ENCODE results near the gene PARP6. TPM values are rescaled to one million over a fixed set of nuclear protein-coding genes. Genes with fewer than 3 reads are reported as not detected.

PARP6 gene
- polyA plus RNA-seq, 3 donors = 12.9 to 165 (median 13.5) TPM

DNA sequence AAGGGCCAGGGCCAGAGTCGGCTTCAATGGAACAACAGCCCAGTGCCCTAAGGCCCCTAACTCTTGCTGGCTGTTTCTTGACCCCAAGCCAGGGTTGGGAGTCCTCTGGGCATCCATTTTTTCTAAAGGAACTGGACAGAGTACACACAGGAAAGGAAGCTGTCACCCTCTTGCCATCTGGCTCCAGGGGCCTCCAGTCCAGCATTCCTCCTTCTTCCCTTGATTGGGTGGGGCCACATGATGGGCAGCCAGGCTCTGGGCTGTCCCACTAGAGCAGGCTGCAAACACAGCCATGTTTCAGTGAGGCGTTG lies 73.2 kb downstream of the PARP6 start:
- Histone ChIP-seq H3K4me1 (ENCODE audit: control insufficient read depth in 1 of 2, insufficient read depth in 2 of 2, low read length in 2 of 2) (peaks cover 26 to 36% of the 10 kb centered on the region in 2 donors), H3K79me2 (ENCODE audit: insufficient read depth, low read length) (peaks cover 5% of the 10 kb centered on the region), H3K36me3 (replicated peaks in 1 of 2; ENCODE audit: control insufficient read depth in 1 of 2, insufficient read depth in 2 of 2, low read length in 2 of 2) (peaks cover 59 to 60% of the 10 kb centered on the region in 2 donors), H3K4me2 (replicated peaks; ENCODE audit: extremely low read depth, low read length, poor library complexity, severe bottlenecking) (no peak overlapping the region), H3K27ac (ENCODE audit: low read depth in 1 of 2, low read length in 2 of 2) (no peak overlapping the region), H3K4me3 (replicated peaks in 1 of 3; ENCODE audit: low read depth in 2 of 3, low read length in 3 of 3) (no peak overlapping the region), H3K9ac (ENCODE audit: insufficient read depth, low read length, poor library complexity, severe bottlenecking) (no peak overlapping the region), H4K20me1 (ENCODE audit: insufficient read depth, low read length) (peaks cover 64% of the 10 kb centered on the region), H3K27me3 (ENCODE audit: control insufficient read depth in 2 of 2, insufficient read depth in 2 of 2, low read length in 2 of 2) (peaks cover 3 to 24% of the 10 kb centered on the region in 2 donors), H2AFZ (ENCODE audit: insufficient read depth, low read depth, low read length, poor library complexity, severe bottlenecking) (no peak overlapping the region), H3K9me3 (replicated peaks in 1 of 2; ENCODE audit: control insufficient read depth in 1 of 2, insufficient read depth in 1 of 2, low read length in 2 of 2) (no peaks in the 10 kb centered on the region)
- no peak for DNase-seq
- peaks cover 66 to 70% of the 10 kb centered on the region in 2 donors for H3K36me3 Mint-ChIP-seq
- peaks cover 0 to 11% (median 3%) of the 10 kb centered on the region in 7 donors for H3K9me3 Mint-ChIP-seq
- H3K27me3 Mint-ChIP-seq (ENCODE audit: low read depth in 3 of 3) = peaks cover 24 to 32% (median 26%) of the 10 kb centered on the region in 3 donors
- no peak overlapping the region for H3K27ac Mint-ChIP-seq
- TF ChIP-seq, protein P1, sequence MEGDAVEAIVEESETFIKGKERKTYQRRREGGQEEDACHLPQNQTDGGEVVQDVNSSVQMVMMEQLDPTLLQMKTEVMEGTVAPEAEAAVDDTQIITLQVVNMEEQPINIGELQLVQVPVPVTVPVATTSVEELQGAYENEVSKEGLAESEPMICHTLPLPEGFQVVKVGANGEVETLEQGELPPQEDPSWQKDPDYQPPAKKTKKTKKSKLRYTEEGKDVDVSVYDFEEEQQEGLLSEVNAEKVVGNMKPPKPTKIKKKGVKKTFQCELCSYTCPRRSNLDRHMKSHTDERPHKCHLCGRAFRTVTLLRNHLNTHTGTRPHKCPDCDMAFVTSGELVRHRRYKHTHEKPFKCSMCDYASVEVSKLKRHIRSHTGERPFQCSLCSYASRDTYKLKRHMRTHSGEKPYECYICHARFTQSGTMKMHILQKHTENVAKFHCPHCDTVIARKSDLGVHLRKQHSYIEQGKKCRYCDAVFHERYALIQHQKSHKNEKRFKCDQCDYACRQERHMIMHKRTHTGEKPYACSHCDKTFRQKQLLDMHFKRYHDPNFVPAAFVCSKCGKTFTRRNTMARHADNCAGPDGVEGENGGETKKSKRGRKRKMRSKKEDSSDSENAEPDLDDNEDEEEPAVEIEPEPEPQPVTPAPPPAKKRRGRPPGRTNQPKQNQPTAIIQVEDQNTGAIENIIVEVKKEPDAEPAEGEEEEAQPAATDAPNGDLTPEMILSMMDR (IDR thresholded peaks at IDR 0.05) = no peak
- 100% methylated on average over 2 of the region's 2 CpGs for WGBS (ENCODE audit: insufficient coverage)
- H3K4me3 Mint-ChIP-seq = no peak overlapping the region
- H3K4me1 Mint-ChIP-seq = peaks cover 35% of the 10 kb centered on the region
- intact Hi-C loops (cut with micrococcal nuclease) = loop anchor here (2.0 to 10.0 kb wide), 7 partner anchors 33 to 476 kb away; partner anchors contain the start of genes PARP6 (in 2 of the 2), ARIH1 (in 1 of the 2), MYO9A (in 1 of the 2) and PKM (in 1 of the 2)

DNA sequence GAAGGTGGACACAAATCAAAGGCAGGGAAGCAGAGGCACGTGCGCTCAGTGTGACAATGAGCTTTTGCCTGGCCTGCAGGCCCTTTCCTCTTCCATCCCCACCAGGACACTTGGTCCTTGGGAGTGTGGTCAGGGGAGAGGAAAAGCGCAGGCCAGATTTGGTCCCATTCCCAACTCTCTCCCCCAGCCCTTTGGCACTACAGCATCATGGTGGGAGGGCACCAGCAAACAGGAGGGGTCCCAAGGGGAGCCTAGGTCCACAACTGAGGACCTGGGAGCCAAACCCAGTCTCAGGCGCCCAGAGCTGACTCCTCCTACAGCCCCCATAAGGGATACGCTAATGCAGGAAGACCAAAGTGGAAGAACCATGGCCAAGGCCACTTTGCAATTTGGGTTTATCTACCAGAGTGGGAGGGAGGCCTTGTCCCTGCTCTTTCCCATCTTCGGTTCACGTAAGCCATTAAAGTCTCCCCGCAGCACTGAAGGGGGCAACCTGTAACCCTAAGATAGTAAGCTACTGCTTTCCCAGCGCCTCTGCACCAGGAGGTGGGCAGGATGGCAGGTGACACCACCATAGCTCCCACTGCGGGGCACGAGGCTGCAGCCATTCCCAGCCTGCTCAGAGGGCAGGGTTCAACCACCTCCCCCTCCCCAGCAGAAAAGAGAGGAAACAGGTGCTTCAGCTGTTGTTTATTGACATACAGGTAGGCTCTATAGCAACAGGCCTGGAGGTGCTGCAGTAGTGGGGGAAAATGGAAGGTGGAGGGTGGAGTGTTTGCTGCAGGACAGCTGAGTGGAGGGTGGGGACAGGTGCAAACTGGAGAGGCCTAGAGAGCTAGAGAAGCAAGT lies 73.8 kb downstream of the PARP6 start:
- H3K9me3 Mint-ChIP-seq = peaks cover 0 to 11% (median 3%) of the 10 kb centered on the region in 7 donors
- peak overlapping the region in 1 of 2 donors; percentile 87 for H3K4me3 Mint-ChIP-seq
- H3K4me1 ChIP-seq (ENCODE audit: control insufficient read depth in 1 of 2, insufficient read depth in 2 of 2, low read length in 2 of 2) = peaks cover 26 to 36% of the 10 kb centered on the region in 2 donors

More for the DNA sequence above, 73.8 kb downstream of the PARP6 start:
- no peak overlapping the region for H3K4me3 ChIP-seq (replicated peaks in 1 of 3; ENCODE audit: low read depth in 2 of 3, low read length in 3 of 3)
- no peaks in the 10 kb centered on the region for H3K9me3 ChIP-seq (replicated peaks in 1 of 2; ENCODE audit: control insufficient read depth in 1 of 2, insufficient read depth in 1 of 2, low read length in 2 of 2)
- H3K27me3 ChIP-seq (ENCODE audit: control insufficient read depth in 2 of 2, insufficient read depth in 2 of 2, low read length in 2 of 2) = peaks cover 3 to 24% of the 10 kb centered on the region in 2 donors
- peaks cover 58% of the 10 kb centered on the region for H4K20me1 ChIP-seq (ENCODE audit: insufficient read depth, low read length)
- peaks cover 24 to 32% (median 26%) of the 10 kb centered on the region in 3 donors for H3K27me3 Mint-ChIP-seq (ENCODE audit: low read depth in 3 of 3)
- H2AFZ ChIP-seq (ENCODE audit: insufficient read depth, low read depth, low read length, poor library complexity, severe bottlenecking) = no peak overlapping the region
- H3K36me3 ChIP-seq (replicated peaks in 1 of 2; ENCODE audit: control insufficient read depth in 1 of 2, insufficient read depth in 2 of 2, low read length in 2 of 2) = peaks cover 53 to 54% of the 10 kb centered on the region in 2 donors
- H3K79me2 ChIP-seq (ENCODE audit: insufficient read depth, low read length) = peaks cover 4% of the 10 kb centered on the region
- no peak for DNase-seq
- peaks cover 36% of the 10 kb centered on the region for H3K4me1 Mint-ChIP-seq
- H3K27ac Mint-ChIP-seq = no peak overlapping the region
- intact Hi-C loops (cut with micrococcal nuclease) = loop anchor here (2.0 to 10.0 kb wide), 7 partner anchors 34 to 476 kb away; partner anchors contain the start of genes PARP6 (in 2 of the 2), ARIH1 (in 1 of the 2), MYO9A (in 1 of the 2) and PKM (in 1 of the 2)
- peaks cover 60 to 65% of the 10 kb centered on the region in 2 donors for H3K36me3 Mint-ChIP-seq
- no peak overlapping the region for H3K27ac ChIP-seq (ENCODE audit: low read depth in 1 of 2, low read length in 2 of 2)
- H3K9ac ChIP-seq (ENCODE audit: insufficient read depth, low read length, poor library complexity, severe bottlenecking) = no peak overlapping the region
- no CpG with 5 or more reads among the region's 11 CpGs for WGBS (ENCODE audit: insufficient coverage)
- TF ChIP-seq, protein P1 (IDR thresholded peaks at IDR 0.05) = no peak
- H3K4me2 ChIP-seq (replicated peaks; ENCODE audit: extremely low read depth, low read length, poor library complexity, severe bottlenecking) = no peak overlapping the region

All from CD14-positive monocyte (primary cell).